ENCODE measurements around the gene ESR1. TPM values are rescaled to one million over a fixed set of nuclear protein-coding genes. Genes with fewer than 3 reads are reported as not detected.

The ESR1 gene
- total RNA-seq, 2 donors from 2014 or later = 0.16 to 0.37 TPM

DNA sequence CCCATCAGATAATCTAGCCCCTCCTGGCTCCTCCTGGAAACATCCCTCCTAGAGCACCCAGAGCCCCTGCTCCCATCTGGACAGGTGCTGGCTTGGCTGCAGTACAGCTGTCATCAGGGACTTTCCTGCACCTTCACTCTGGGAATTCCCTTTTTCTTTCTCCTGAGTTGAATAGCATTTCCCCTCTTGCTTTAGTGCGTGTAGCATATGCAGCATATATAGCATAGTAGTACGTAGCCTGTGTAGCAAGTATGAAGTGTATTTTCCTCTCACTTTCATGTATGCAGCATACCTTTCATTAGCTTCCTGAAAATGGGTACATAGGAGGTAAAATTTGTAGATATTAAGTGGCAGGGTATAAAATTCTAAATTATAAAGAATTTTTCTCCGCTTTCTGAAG, 352.9 kb downstream of the ESR1 start:
- H3K27me3 ChIP-seq = no peaks in the 10 kb centered on the region
- no peaks in the 10 kb centered on the region for H3K4me1 ChIP-seq
- H3K4me3 ChIP-seq = no peak overlapping the region
- no peak overlapping the region for H3K27ac ChIP-seq
- intact Hi-C loops (cut with DNase I) = no loop called here
- DNase-seq = no peak
- no peaks in the 10 kb centered on the region for H3K36me3 ChIP-seq
- H3K9ac ChIP-seq (ENCODE audit: low read depth in 2 of 2, low read length in 2 of 2) = no peak overlapping the region
- TF ChIP-seq, protein P1, sequence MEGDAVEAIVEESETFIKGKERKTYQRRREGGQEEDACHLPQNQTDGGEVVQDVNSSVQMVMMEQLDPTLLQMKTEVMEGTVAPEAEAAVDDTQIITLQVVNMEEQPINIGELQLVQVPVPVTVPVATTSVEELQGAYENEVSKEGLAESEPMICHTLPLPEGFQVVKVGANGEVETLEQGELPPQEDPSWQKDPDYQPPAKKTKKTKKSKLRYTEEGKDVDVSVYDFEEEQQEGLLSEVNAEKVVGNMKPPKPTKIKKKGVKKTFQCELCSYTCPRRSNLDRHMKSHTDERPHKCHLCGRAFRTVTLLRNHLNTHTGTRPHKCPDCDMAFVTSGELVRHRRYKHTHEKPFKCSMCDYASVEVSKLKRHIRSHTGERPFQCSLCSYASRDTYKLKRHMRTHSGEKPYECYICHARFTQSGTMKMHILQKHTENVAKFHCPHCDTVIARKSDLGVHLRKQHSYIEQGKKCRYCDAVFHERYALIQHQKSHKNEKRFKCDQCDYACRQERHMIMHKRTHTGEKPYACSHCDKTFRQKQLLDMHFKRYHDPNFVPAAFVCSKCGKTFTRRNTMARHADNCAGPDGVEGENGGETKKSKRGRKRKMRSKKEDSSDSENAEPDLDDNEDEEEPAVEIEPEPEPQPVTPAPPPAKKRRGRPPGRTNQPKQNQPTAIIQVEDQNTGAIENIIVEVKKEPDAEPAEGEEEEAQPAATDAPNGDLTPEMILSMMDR (IDR thresholded peaks at IDR 0.05) = no peak
- H3K9me3 ChIP-seq = no peaks in the 10 kb centered on the region

- H3K9ac ChIP-seq (ENCODE audit: low read depth in 2 of 2, low read length in 2 of 2) = no peak overlapping the region
- no peaks in the 10 kb centered on the region for H3K27me3 ChIP-seq
- H3K4me1 ChIP-seq = no peaks in the 10 kb centered on the region
- no peak overlapping the region for H3K4me3 ChIP-seq
- TF ChIP-seq, protein P1 (IDR thresholded peaks at IDR 0.05) = no peak
- H3K9me3 ChIP-seq = no peaks in the 10 kb centered on the region
- intact Hi-C loops (cut with DNase I) = no loop called here
- no peak for DNase-seq
- H3K27ac ChIP-seq = no peak overlapping the region
- no peaks in the 10 kb centered on the region for H3K36me3 ChIP-seq
Observed at GRCh38 chr6:152161501-152161900, 354.0 kb downstream of the ESR1 start.

DNA sequence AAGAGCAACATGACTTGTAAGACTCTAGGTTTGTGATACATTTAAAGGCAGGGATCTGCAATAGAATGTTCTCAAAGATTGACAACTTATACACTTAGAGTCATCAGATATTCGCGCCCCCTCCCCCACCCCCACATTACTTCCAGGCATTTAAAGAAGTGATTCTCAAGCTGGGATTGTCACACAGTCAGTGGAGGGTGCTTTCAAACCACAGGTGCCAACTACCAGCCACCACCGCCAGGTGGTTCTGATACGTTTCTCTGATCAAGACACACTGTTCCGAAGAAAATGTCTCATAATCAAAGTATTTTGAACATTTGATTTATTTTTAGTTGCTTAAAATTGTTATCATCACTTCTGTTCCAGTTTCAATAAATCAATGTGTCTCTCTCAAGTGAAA, 357.5 kb downstream of the ESR1 start:
- intact Hi-C loops (cut with DNase I) = no loop called here
- no peaks in the 10 kb centered on the region for H3K4me1 ChIP-seq
- TF ChIP-seq, protein P1 (IDR thresholded peaks at IDR 0.05) = no peak
- no peaks in the 10 kb centered on the region for H3K36me3 ChIP-seq
- H3K27me3 ChIP-seq = no peaks in the 10 kb centered on the region
- H3K4me3 ChIP-seq = no peak overlapping the region
- H3K9me3 ChIP-seq = no peaks in the 10 kb centered on the region
- DNase-seq = no peak
- H3K9ac ChIP-seq (ENCODE audit: low read depth in 2 of 2, low read length in 2 of 2) = no peak overlapping the region
- H3K27ac ChIP-seq = no peak overlapping the region

DNA sequence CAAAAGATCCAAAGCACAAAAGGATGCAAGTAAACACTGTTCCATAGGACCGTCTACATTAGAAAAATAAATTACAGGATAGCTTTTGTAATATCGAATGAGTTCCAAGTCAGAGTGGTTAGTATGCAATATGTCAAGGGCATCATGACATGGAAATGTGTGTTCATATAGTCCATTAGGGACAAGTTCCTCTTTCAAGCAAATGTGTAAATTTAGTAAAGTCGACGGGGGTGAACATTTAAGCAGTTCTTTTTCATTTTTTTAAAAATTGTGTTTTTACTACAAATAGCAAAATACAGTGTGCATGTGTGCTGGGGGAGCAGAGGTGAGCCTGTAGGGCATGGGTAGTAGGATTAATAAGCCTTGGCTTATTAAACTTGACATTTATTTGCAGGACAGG, 359.0 kb downstream of the ESR1 start:
- DNase-seq = no peak
- no peak overlapping the region for H3K9ac ChIP-seq (ENCODE audit: low read depth in 2 of 2, low read length in 2 of 2)
- H3K9me3 ChIP-seq = no peaks in the 10 kb centered on the region
- TF ChIP-seq, protein P1 (IDR thresholded peaks at IDR 0.05) = no peak
- H3K27me3 ChIP-seq = no peaks in the 10 kb centered on the region
- no peaks in the 10 kb centered on the region for H3K4me1 ChIP-seq
- H3K4me3 ChIP-seq = no peak overlapping the region
- H3K36me3 ChIP-seq = no peaks in the 10 kb centered on the region
- intact Hi-C loops (cut with DNase I) = no loop called here
- H3K27ac ChIP-seq = no peak overlapping the region

DNA sequence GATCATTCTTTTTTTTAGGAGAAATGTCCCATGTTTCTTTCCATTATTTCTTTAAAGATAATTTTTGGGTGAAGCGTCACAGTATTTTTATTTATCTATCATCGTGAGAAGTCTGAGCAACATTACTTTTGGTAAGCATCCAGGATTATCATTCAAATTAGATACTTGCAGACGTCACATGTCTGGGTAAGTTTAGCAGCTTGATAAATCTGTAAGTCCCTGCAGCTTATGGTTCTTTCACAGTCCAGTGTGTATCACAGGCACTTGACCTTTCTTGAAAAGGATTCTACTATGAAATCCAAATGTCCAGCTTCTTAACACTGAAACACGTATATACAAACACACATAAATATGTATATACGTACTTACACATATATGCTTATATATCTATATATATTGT, 359.4 kb downstream of the ESR1 start:
- intact Hi-C loops (cut with DNase I) = no loop called here
- Histone ChIP-seq H3K27ac (no peak overlapping the region), H3K27me3 (no peaks in the 10 kb centered on the region), H3K4me3 (no peak overlapping the region), H3K9me3 (no peaks in the 10 kb centered on the region), H3K4me1 (no peaks in the 10 kb centered on the region), H3K36me3 (no peaks in the 10 kb centered on the region), H3K9ac (ENCODE audit: low read depth in 2 of 2, low read length in 2 of 2) (no peak overlapping the region)
- no peak for DNase-seq
- TF ChIP-seq, protein P1 (IDR thresholded peaks at IDR 0.05) = no peak

All from colonic mucosa (tissue), 4 donors.